ENCODE measurements around the gene CADM1.

Gene CADM1

DNA sequence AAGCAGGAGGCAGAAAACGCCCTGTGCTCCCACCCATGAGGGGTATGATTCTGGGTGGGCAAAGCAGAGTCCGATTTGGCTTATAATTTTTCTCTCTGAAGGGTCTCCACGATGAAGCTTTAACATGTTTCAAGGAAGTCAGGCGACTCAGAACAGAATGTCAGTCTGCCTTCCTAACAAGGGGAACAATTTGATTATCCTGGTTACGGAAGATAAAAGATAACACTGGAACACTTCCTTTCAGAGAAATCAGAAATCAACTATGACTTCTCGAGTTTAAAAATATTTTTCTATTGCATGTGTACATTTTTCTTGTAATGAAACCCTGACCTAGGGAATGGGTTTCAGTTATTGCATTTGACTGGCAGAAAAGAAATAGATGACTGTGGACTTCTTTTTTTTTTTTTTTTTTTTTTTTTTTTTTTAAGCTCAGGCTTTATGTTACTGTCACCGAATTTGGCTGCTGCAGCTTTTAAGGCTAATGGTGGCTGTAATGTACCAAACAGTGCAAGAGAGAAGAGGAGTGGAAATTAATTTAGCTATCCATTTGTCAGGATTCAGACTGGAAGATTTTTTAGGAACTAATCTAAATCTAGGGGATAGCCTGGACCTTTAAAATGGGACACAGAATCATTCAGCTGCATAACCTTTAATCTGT is 297.7 kb downstream of the CADM1 start:
- TF ChIP-seq FOXP2 (optimal IDR thresholded peaks at IDR 0.05; ENCODE audit: borderline replicate concordance, extremely low read depth, extremely low read length, insufficient read depth) (no peak), SIN3A (IDR thresholded peaks at IDR 0.05; ENCODE audit: borderline replicate concordance, insufficient read depth, low read length) (no peak), POLR2AphosphoS5 (IDR thresholded peaks at IDR 0.05; ENCODE audit: low read depth, low read length) (no peak), TAF1 (IDR thresholded peaks at IDR 0.05; ENCODE audit: borderline replicate concordance, insufficient read depth, low read length) (no peak)
- TF ChIP-seq, protein P1, sequence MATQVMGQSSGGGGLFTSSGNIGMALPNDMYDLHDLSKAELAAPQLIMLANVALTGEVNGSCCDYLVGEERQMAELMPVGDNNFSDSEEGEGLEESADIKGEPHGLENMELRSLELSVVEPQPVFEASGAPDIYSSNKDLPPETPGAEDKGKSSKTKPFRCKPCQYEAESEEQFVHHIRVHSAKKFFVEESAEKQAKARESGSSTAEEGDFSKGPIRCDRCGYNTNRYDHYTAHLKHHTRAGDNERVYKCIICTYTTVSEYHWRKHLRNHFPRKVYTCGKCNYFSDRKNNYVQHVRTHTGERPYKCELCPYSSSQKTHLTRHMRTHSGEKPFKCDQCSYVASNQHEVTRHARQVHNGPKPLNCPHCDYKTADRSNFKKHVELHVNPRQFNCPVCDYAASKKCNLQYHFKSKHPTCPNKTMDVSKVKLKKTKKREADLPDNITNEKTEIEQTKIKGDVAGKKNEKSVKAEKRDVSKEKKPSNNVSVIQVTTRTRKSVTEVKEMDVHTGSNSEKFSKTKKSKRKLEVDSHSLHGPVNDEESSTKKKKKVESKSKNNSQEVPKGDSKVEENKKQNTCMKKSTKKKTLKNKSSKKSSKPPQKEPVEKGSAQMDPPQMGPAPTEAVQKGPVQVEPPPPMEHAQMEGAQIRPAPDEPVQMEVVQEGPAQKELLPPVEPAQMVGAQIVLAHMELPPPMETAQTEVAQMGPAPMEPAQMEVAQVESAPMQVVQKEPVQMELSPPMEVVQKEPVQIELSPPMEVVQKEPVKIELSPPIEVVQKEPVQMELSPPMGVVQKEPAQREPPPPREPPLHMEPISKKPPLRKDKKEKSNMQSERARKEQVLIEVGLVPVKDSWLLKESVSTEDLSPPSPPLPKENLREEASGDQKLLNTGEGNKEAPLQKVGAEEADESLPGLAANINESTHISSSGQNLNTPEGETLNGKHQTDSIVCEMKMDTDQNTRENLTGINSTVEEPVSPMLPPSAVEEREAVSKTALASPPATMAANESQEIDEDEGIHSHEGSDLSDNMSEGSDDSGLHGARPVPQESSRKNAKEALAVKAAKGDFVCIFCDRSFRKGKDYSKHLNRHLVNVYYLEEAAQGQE (IDR thresholded peaks at IDR 0.05; ENCODE audit: insufficient read depth in 1 of 2, low read depth in 2 of 2, low read length in 2 of 2): no peak

GRCh38 chr11:115202900-115203552 is 301.2 kb downstream of the CADM1 start:
- TF ChIP-seq SIN3A (IDR thresholded peaks at IDR 0.05; ENCODE audit: borderline replicate concordance, insufficient read depth, low read length) (no peak), FOXP2 (optimal IDR thresholded peaks at IDR 0.05; ENCODE audit: borderline replicate concordance, extremely low read depth, extremely low read length, insufficient read depth) (no peak), POLR2AphosphoS5 (IDR thresholded peaks at IDR 0.05; ENCODE audit: low read depth, low read length) (no peak), TAF1 (IDR thresholded peaks at IDR 0.05; ENCODE audit: borderline replicate concordance, insufficient read depth, low read length) (no peak)
- TF ChIP-seq, protein P1 (IDR thresholded peaks at IDR 0.05; ENCODE audit: insufficient read depth in 1 of 2, low read depth in 2 of 2, low read length in 2 of 2): no peak

- TF ChIP-seq, protein P1 (IDR thresholded peaks at IDR 0.05; ENCODE audit: insufficient read depth in 1 of 2, low read depth in 2 of 2, low read length in 2 of 2): no peak
- TF ChIP-seq SIN3A (IDR thresholded peaks at IDR 0.05; ENCODE audit: borderline replicate concordance, insufficient read depth, low read length): no peak
Observed at GRCh38 chr11:115202074-115202473, 302.1 kb downstream of the CADM1 start.

GRCh38 chr11:115201111-115201792 is 303.0 kb downstream of the CADM1 start:
- TF ChIP-seq, protein P1 (IDR thresholded peaks at IDR 0.05; ENCODE audit: insufficient read depth in 1 of 2, low read depth in 2 of 2, low read length in 2 of 2): no peak
- TF ChIP-seq FOXP2 (optimal IDR thresholded peaks at IDR 0.05; ENCODE audit: borderline replicate concordance, extremely low read depth, extremely low read length, insufficient read depth) (no peak), POLR2AphosphoS5 (IDR thresholded peaks at IDR 0.05; ENCODE audit: low read depth, low read length) (no peak), SIN3A (IDR thresholded peaks at IDR 0.05; ENCODE audit: borderline replicate concordance, insufficient read depth, low read length) (no peak), TAF1 (IDR thresholded peaks at IDR 0.05; ENCODE audit: borderline replicate concordance, insufficient read depth, low read length) (no peak)

Data from PFSK-1 (cell line).